ES-I3 (cell line): Measurements from ENCODE around the gene AIFM1.

Experiments used
- H3K36me3 ChIP-seq: 2 replicates; pipeline ENCODE4 v1.6.1; 2013; ENCODE audit warnings: mild to moderate bottlenecking, low read length, control low read depth, moderate library complexity; ENCODE audit not compliant: insufficient read depth
- H3K4me1 ChIP-seq: 2 replicates; pipeline ENCODE4 v1.6.1; 2013; ENCODE audit warnings: mild to moderate bottlenecking, control low read depth, low read length; ENCODE audit not compliant: insufficient read depth
- H3K9ac ChIP-seq: 2 replicates; pipeline ENCODE4 v1.6.1; 2013; ENCODE audit warnings: low read depth, mild to moderate bottlenecking, low read length, moderate library complexity
- H3K9me3 ChIP-seq: 2 replicates; pipeline ENCODE4 v1.6.1; 2013; ENCODE audit warnings: mild to moderate bottlenecking, low read length, moderate library complexity; ENCODE audit not compliant: control insufficient read depth, insufficient read depth

AIFM1 gene

DNA sequence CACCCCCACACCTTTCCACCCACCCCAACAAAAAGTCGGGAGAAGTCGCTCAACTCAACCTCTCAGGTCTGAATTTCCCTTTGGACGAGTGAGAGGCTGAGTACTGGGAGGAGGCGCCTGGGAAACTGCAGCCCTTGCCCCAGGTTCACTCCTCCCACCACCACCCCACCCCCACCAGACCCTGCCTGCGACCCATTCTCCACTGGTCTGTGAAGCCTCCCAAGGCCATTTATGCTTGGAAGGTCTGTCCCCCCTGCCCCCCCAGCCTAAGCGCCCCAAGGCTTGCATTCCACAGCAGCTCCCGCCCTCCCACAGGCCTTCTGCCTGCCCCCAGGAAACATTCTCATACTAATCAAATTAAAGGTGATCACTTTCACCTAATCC, 82.5 kb downstream of the AIFM1 start:
- Histone ChIP-seq H3K36me3 (no peaks in the 10 kb centered on the region), H3K9ac (no peak overlapping the region; the same call in 1 of the 2 replicates), H3K9me3 (no peaks in the 10 kb centered on the region), H3K4me1 (peaks cover 54% of the 10 kb centered on the region)

DNA sequence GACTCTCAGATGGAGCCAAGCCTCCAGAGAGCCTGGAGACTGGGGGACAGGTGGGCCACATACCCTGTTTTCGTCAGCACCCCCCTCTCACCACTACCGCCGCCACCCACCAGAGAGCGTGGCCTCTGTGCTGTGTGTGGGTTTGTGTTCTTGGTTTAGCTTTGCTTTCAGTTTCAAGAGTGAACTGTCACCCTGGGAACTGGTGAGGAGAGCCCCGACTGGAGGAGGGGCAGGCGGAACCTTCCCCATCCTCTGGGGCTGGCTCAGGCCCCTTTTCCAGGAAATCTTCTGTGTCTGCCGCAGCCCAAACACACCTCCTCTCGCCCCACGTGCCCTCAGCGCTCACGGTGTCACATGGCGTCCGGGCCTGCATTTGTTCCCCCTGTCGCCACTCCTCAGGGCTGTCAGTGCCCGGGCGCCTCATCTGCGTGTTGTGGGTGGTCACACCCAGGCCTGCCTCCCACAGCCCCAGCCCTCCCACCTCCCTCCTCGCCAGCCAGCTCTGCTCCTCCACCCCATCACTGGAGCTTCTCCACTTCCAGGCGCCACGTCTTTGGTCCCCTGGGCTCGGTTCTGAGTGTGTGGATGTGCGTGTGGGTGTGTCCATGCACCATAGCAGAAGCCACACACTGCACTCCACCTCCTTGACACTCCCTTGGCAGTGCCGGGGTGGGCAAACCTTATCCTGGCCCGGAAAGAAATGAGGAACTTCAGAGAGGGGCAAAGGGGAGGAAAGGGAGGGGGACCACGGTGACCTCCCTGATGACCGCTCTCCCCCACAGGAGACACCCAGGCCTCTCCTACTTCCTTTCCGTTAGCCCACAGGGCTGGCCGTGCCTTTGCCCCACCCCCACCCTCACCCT, 83.2 kb downstream of the AIFM1 start:
- Histone ChIP-seq H3K36me3 (no peaks in the 10 kb centered on the region), H3K9me3 (no peaks in the 10 kb centered on the region), H3K9ac (no peak overlapping the region; the same call in 1 of the 2 replicates), H3K4me1 (peaks cover 54% of the 10 kb centered on the region)

DNA sequence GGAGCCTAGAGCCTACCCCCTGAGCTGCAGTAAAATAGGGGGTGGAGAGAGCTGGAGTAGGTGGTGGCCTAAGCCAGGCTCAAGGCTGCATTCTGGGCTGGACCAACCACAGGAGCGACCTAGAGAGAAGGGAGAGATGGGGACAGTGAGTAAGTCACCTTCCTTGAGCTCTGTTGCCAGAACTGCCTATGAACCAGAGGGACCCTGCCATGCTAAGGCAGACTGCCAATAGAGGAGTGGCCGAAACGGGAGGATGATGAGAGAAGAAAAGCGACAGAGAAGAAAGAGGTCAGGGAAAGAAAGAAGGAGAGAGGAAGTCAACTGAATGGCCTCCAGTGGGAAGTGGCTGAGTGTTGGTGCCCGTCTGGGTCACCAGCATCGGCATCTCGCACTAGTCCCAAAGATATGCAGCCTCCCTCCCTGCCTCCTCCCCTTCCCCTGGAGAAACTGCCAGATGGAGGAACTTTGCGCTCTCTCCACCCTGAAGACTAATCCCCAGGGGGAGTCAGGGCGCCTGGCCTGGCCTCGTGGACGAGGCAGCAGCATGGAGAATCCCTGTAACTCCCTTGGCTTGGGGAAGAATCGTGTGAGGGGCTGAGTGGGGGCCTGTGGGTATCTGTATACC, 84.1 kb downstream of the AIFM1 start:
- H3K9ac ChIP-seq = no peak overlapping the region
- peaks cover 48% of the 10 kb centered on the region for H3K4me1 ChIP-seq
- no peaks in the 10 kb centered on the region for H3K9me3 ChIP-seq
- H3K36me3 ChIP-seq = no peaks in the 10 kb centered on the region

DNA sequence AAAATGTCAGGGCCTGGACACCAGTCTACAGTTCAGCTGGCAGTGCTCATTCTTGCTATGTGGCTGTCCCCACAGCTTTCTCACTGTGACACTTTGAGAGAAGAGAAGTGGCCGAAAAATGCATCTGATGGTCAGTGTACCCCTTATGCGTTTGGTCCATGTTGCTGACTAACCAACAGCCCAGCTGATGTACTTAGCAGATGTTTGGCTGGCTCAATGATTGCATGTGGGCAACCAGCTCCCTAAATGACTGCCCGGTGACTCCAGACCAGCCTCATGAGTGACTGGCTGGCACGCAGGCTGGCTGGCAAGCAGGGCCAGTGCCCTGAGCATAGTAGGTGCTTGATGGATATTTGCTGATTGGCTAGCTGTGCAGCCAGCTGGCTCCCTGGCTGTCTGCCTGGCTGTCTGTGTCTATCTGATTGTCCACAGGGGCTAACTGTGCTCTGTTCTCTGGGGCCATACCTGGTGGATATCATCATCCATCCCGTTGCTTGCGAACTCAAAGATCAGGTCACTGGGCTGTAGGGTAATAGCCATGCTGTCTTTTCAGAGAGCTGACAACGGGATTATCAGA, 84.8 kb downstream of the AIFM1 start:
- no peaks in the 10 kb centered on the region for H3K9me3 ChIP-seq
- H3K36me3 ChIP-seq = no peaks in the 10 kb centered on the region
- H3K9ac ChIP-seq = no peak overlapping the region
- H3K4me1 ChIP-seq = peaks cover 41% of the 10 kb centered on the region

DNA sequence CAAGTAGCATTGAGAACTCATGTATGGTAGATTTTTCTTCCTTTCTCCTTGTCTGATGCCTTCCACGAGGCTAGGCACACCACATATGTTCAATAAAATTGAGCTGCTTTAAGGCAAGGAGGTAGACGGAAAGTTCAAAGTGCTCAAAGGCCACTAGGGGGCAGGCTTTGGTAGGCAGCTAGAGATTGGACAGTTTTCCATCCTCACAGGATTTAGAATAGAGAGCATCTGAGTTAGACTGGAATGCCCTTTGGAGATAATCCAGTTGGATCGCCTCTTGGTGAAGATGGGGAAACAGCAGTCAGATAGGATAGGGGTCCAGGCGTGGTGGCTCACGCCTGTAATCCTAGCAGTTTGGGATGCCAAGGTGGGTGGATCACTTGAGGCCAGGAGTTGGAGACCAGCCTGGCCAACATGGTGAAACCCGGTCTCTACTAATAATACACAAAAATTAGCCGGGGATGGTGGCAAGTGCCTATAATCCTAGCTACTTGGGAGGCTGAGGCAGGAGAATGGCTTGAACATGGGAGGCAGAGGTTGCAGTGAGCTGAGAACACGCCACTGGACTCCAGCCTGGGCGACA, 85.7 kb downstream of the AIFM1 start:
- H3K4me1 ChIP-seq = peaks cover 32% of the 10 kb centered on the region

More for the DNA sequence above, 85.7 kb downstream of the AIFM1 start:
- no peaks in the 10 kb centered on the region for H3K9me3 ChIP-seq
- H3K36me3 ChIP-seq = no peaks in the 10 kb centered on the region
- no peak overlapping the region for H3K9ac ChIP-seq
